ENCODE measurements around the gene MYMK.

DNA sequence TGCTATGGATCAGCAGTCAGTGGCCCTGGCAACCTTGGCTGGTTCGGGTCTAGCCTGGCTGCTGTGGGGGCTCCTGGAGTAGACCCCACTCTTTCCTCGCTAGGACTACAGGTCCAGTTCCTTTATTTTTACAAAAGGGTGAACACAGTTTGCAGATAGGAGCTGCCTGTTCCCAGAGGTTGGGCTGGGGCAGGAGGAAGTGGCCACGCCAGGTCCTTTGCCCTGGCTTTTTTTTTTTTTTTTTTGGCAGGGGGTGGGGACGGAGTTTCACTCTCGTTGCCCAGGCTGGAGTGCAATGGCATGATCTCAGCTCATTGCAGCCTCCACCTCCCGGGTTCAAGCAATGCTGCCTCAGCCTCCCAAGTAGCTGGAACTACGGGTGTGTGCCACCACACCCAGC lies 53.8 kb downstream of the MYMK start:
- TF ChIP-seq, protein P1, sequence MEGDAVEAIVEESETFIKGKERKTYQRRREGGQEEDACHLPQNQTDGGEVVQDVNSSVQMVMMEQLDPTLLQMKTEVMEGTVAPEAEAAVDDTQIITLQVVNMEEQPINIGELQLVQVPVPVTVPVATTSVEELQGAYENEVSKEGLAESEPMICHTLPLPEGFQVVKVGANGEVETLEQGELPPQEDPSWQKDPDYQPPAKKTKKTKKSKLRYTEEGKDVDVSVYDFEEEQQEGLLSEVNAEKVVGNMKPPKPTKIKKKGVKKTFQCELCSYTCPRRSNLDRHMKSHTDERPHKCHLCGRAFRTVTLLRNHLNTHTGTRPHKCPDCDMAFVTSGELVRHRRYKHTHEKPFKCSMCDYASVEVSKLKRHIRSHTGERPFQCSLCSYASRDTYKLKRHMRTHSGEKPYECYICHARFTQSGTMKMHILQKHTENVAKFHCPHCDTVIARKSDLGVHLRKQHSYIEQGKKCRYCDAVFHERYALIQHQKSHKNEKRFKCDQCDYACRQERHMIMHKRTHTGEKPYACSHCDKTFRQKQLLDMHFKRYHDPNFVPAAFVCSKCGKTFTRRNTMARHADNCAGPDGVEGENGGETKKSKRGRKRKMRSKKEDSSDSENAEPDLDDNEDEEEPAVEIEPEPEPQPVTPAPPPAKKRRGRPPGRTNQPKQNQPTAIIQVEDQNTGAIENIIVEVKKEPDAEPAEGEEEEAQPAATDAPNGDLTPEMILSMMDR (CRISPR knock-in tag; IDR thresholded peaks at IDR 0.05), result no peak
- TF ChIP-seq JUN (CRISPR knock-in tag; IDR thresholded peaks at IDR 0.05) (no peak), CEBPB (IDR thresholded peaks at IDR 0.05; ENCODE audit: borderline replicate concordance, low read depth, low read length) (no peak)
